ENCODE results near the gene DTNBP1. TPM values are rescaled to one million over a fixed set of nuclear protein-coding genes. Genes with fewer than 3 reads are reported as not detected.

The DTNBP1 gene
- total RNA-seq, 4 donors from 2014 or later: 5.2 to 14.7 (median 7.5) TPM

- peaks cover 10 to 53% (median 14%) of the 10 kb centered on the region in 3 donors for H3K36me3 ChIP-seq
Observed at GRCh38 chr6:15489261-15489962, 173.4 kb downstream of the DTNBP1 start.

DNA sequence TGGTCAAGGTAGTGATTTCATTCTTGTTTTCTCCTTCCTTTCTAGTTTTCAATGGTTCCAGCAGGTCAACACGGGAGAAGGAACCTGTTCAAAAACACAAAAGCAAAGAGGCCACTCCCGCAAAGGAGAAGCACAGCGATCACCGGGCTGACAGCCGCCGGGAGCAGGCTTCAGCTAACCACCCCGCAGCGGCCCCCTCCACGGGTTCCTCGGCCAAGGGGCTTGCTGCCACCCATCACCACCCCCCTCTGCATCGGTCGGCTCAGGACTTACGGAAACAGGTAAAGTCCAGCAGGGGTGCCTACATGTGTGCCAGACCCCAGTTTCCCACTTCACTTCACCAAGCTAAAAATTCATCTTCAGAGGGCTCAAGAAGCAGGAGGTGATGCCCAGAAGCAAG, 175.6 kb downstream of the DTNBP1 start:
- H3K27me3 ChIP-seq: no peaks in the 10 kb centered on the region
- H3K9me3 ChIP-seq: no peaks in the 10 kb centered on the region
- no peak overlapping the region for H3K27ac ChIP-seq
- no peak overlapping the region for H3K4me3 ChIP-seq
- intact Hi-C loops (cut with DNase I): no loop called here
- H3K36me3 ChIP-seq: peaks cover 10 to 41% (median 14%) of the 10 kb centered on the region in 3 donors
- no peak for TF ChIP-seq POLR2A (IDR thresholded peaks at IDR 0.05)
- TF ChIP-seq, protein P1, sequence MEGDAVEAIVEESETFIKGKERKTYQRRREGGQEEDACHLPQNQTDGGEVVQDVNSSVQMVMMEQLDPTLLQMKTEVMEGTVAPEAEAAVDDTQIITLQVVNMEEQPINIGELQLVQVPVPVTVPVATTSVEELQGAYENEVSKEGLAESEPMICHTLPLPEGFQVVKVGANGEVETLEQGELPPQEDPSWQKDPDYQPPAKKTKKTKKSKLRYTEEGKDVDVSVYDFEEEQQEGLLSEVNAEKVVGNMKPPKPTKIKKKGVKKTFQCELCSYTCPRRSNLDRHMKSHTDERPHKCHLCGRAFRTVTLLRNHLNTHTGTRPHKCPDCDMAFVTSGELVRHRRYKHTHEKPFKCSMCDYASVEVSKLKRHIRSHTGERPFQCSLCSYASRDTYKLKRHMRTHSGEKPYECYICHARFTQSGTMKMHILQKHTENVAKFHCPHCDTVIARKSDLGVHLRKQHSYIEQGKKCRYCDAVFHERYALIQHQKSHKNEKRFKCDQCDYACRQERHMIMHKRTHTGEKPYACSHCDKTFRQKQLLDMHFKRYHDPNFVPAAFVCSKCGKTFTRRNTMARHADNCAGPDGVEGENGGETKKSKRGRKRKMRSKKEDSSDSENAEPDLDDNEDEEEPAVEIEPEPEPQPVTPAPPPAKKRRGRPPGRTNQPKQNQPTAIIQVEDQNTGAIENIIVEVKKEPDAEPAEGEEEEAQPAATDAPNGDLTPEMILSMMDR (IDR thresholded peaks at IDR 0.05): no peak
- no peak for DNase-seq
- H3K4me1 ChIP-seq: peaks cover 0 to 49% (median 11%) of the 10 kb centered on the region in 3 donors
- 91 to 95% methylated on average over 10 to 13 of the region's 13 CpGs for WGBS, 2 donors

More at GRCh38 chr6:15489261-15489962, 173.4 kb downstream of the DTNBP1 start:
- Histone ChIP-seq H3K4me3 (no peak overlapping the region), H3K27me3 (no peaks in the 10 kb centered on the region), H3K27ac (no peak overlapping the region), H3K4me1 (peaks cover 0 to 43% (median 11%) of the 10 kb centered on the region in 3 donors), H3K9me3 (no peaks in the 10 kb centered on the region)
- DNase-seq: no peak
- intact Hi-C loops (cut with DNase I): no loop called here
- no peak for TF ChIP-seq POLR2A (IDR thresholded peaks at IDR 0.05)
- TF ChIP-seq, protein P1 (IDR thresholded peaks at IDR 0.05): no peak
- 86% methylated on average over 9 to 10 of the region's 14 CpGs for WGBS, 2 donors

- Histone ChIP-seq H3K9me3 (no peaks in the 10 kb centered on the region), H3K4me3 (no peak overlapping the region), H3K27ac (no peak overlapping the region), H3K27me3 (no peaks in the 10 kb centered on the region), H3K4me1 (peaks cover 0 to 39% (median 11%) of the 10 kb centered on the region in 3 donors), H3K36me3 (peaks cover 10 to 38% (median 14%) of the 10 kb centered on the region in 3 donors)
- intact Hi-C loops (cut with DNase I): no loop called here
- TF ChIP-seq, protein P1 (IDR thresholded peaks at IDR 0.05): no peak
- no peak for TF ChIP-seq POLR2A (IDR thresholded peaks at IDR 0.05)
- DNase-seq: no peak
- 29 to 43% methylated on average over 1 to 2 of the region's 2 CpGs for WGBS, 2 donors
Observed at GRCh38 chr6:15485936-15486335, 176.9 kb downstream of the DTNBP1 start.

DNA sequence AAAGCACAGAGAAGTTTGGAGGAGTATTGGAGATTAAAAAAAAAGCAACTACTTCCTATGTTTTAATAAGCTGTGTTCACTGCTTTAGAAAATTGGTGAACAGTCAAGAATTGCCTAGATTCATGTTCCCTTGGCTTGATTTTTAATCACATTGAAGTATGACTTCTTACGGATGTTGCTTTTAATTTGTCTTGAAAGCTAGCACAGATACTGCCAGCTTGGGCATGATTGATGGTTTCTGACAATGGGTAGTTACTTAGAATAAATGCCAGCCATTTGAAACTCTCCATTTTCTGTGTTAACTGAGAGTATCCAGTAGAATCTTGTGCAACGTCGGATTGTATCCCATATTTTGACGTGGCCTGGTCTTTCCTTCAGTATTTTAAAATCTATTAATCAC, 178.0 kb downstream of the DTNBP1 start:
- H3K4me3 ChIP-seq: no peak overlapping the region
- H3K9me3 ChIP-seq: no peaks in the 10 kb centered on the region
- H3K27me3 ChIP-seq: no peaks in the 10 kb centered on the region
- H3K36me3 ChIP-seq: peaks cover 10 to 30% (median 14%) of the 10 kb centered on the region in 3 donors
- intact Hi-C loops (cut with DNase I): no loop called here
- TF ChIP-seq POLR2A (IDR thresholded peaks at IDR 0.05): no peak
- TF ChIP-seq, protein P1 (IDR thresholded peaks at IDR 0.05): no peak
- peaks cover 0 to 36% (median 16%) of the 10 kb centered on the region in 3 donors for H3K4me1 ChIP-seq
- 69 to 78% methylated on average over 4 of the region's 4 CpGs for WGBS, 2 donors
- no peak for DNase-seq
- H3K27ac ChIP-seq: no peak overlapping the region

DNA sequence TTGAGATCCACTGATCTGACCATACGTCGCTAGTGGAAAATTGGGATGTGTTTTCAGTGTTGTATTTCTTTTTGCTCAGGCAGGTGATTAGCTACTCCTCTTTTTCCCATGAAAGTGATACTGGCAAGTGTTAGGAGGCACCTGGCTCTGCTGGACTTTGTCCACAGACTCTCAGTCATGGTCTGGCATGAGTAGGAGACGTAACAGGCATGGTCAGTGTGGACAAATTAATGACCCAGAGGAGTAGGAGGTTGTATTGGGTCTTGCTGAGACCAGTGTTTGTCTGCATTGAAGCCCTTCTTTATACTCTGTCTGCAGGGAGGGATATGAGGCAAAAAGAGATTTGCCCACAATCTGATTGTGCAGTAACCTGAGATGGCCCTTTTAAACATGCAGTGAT, 178.7 kb downstream of the DTNBP1 start:
- Histone ChIP-seq H3K4me1 (peaks cover 0 to 39% (median 19%) of the 10 kb centered on the region in 3 donors), H3K27ac (no peak overlapping the region), H3K36me3 (peaks cover 9 to 24% (median 14%) of the 10 kb centered on the region in 3 donors), H3K9me3 (no peaks in the 10 kb centered on the region), H3K4me3 (no peak overlapping the region), H3K27me3 (no peaks in the 10 kb centered on the region)
- TF ChIP-seq, protein P1 (IDR thresholded peaks at IDR 0.05): no peak
- no peak for TF ChIP-seq POLR2A (IDR thresholded peaks at IDR 0.05)
- WGBS, 2 donors: 92 to 100% methylated on average over 3 of the region's 3 CpGs
- no peak for DNase-seq
- intact Hi-C loops (cut with DNase I): no loop called here

Measured in esophagus squamous epithelium (tissue), 5 donors.